ENCODE data around the gene PRRC2B. TPM values are rescaled to one million over a fixed set of nuclear protein-coding genes. Genes with fewer than 3 reads are reported as not detected.

The PRRC2B gene
- total RNA-seq, 6 experiments from 2014 or later: 53.7 to 82.6 (median 57.3) TPM

- 69% methylated on average over 7 of the region's 12 CpGs for WGBS (ENCODE audit: insufficient coverage, low coverage, low lambda C conversion rate, missing lambda C conversion rate)
- peaks cover 0 to 62% (median 36%) of the 10 kb centered on the region in 4 donors for H3K4me1 ChIP-seq
- ATAC-seq: no peak
- TF ChIP-seq POLR2A (IDR thresholded peaks at IDR 0.05) (no peak), CTCF (IDR thresholded peaks at IDR 0.05) (no peak)
- H3K4me3 ChIP-seq: no peak overlapping the region
- intact Hi-C loops (cut with DNase I): no loop called here
- H3K27me3 ChIP-seq: no peaks in the 10 kb centered on the region
- H3K27ac ChIP-seq: no peak overlapping the region
- DNase-seq: no peak
- no peaks in the 10 kb centered on the region for H3K36me3 ChIP-seq
- H3K9me3 ChIP-seq: no peaks in the 10 kb centered on the region
Measured at GRCh38 chr9:131419716-131420115, 25.8 kb downstream of the PRRC2B start.

- peak overlapping the region; percentile 3 to 56 (median 25) for H3K27ac ChIP-seq
- peak; percentile 20 to 66 (median 62) for ATAC-seq
- 18% methylated on average over 12 of the region's 13 CpGs for WGBS (ENCODE audit: insufficient coverage, low coverage, low lambda C conversion rate, missing lambda C conversion rate)
- H3K4me3 ChIP-seq: no peak overlapping the region
- no peaks in the 10 kb centered on the region for H3K27me3 ChIP-seq
- intact Hi-C loops (cut with DNase I): no loop called here
- no peaks in the 10 kb centered on the region for H3K36me3 ChIP-seq
- TF ChIP-seq CTCF (IDR thresholded peaks at IDR 0.05) (peak in 3 of 4 donors; percentile 6 to 22 (median 15)), POLR2A (IDR thresholded peaks at IDR 0.05) (no peak)
- H3K9me3 ChIP-seq: no peaks in the 10 kb centered on the region
- H3K4me1 ChIP-seq: peaks cover 0 to 62% (median 36%) of the 10 kb centered on the region in 4 donors
- DNase-seq: peak; percentile 34 to 70 (median 65)
Measured at GRCh38 chr9:131420980-131421624, 27.2 kb downstream of the PRRC2B start.

GRCh38 chr9:131421691-131422090 lies 27.8 kb downstream of the PRRC2B start:
- 74% methylated on average over 8 of the region's 8 CpGs for WGBS (ENCODE audit: insufficient coverage, low coverage, low lambda C conversion rate, missing lambda C conversion rate)
- Histone ChIP-seq H3K4me1 (peaks cover 0 to 66% (median 36%) of the 10 kb centered on the region in 4 donors), H3K36me3 (no peaks in the 10 kb centered on the region), H3K4me3 (no peak overlapping the region), H3K27ac (peak overlapping the region; percentile 25 to 56 (median 42)), H3K9me3 (no peaks in the 10 kb centered on the region), H3K27me3 (no peaks in the 10 kb centered on the region)
- no peak for TF ChIP-seq CTCF (IDR thresholded peaks at IDR 0.05)
- no peak for TF ChIP-seq POLR2A (IDR thresholded peaks at IDR 0.05)
- DNase-seq (no peak), ATAC-seq (no peak)
- intact Hi-C loops (cut with DNase I): no loop called here

- no peaks in the 10 kb centered on the region for H3K27me3 ChIP-seq
- H3K9me3 ChIP-seq: no peaks in the 10 kb centered on the region
- no peak for TF ChIP-seq POLR2A (IDR thresholded peaks at IDR 0.05)
- peak; percentile 38 to 56 (median 50) for TF ChIP-seq CTCF (IDR thresholded peaks at IDR 0.05)
- ATAC-seq (peak; percentile 69 to 79 (median 71)), DNase-seq (peak; percentile 70 to 82 (median 76))
- H3K4me1 ChIP-seq: peaks cover 2 to 68% (median 36%) of the 10 kb centered on the region in 4 donors
- peak overlapping the region; percentile 25 to 70 (median 42) for H3K27ac ChIP-seq
- WGBS (ENCODE audit: insufficient coverage, low coverage, low lambda C conversion rate, missing lambda C conversion rate): 29% methylated on average over 12 of the region's 12 CpGs
- H3K4me3 ChIP-seq: peak overlapping the region in 1 of 3 donors; percentile 9
- intact Hi-C loops (cut with DNase I): no loop called here
- H3K36me3 ChIP-seq: no peaks in the 10 kb centered on the region
Measured at GRCh38 chr9:131422241-131422792, 28.4 kb downstream of the PRRC2B start.

Measured in right lobe of liver (tissue), 6 donors.